Activated T-cell treated with anti-CD3 and anti-CD28 coated beads, Interleukin-2, amount 50 U/mL, for 4 hours (primary cell): Measurements from ENCODE around the gene ATP2B3. TPM values are rescaled to one million over a fixed set of nuclear protein-coding genes. Genes with fewer than 3 reads are reported as not detected.

ENCODE experiments used
- ATAC-seq, 2 donors: fragments of 200-7000 bp; cut with Tn5 transposase; one replicate each; pipeline ENCODE4 v1.10.0; 2021
- DNase-seq: peaks from one replicate; pipeline ENCODE4 v3.0.0-alpha.2; 2020
- H3K27me3 Mint-ChIP-seq: one replicate; pipeline ENCODE4 v1.8.0; 2021; ENCODE audit warnings: low read depth, mixed read lengths
- H3K36me3 Mint-ChIP-seq: one replicate; pipeline ENCODE4 v1.8.0; 2022; ENCODE audit warnings: mixed read lengths; ENCODE audit not compliant: insufficient read depth
- H3K4me1 Mint-ChIP-seq: one replicate; pipeline ENCODE4 v1.8.0; 2021; ENCODE audit warnings: low read depth, mixed read lengths
- H3K4me3 Mint-ChIP-seq: one replicate; pipeline ENCODE4 v1.8.0; 2021; ENCODE audit warnings: mild to moderate bottlenecking, moderate library complexity, mixed read lengths
- H3K9me3 Mint-ChIP-seq: one replicate; pipeline ENCODE4 v1.8.0; 2021; ENCODE audit warnings: mixed read lengths
- total RNA-seq, 3 donors: library from RNA; stranded (reverse); gene quantifications; one replicate each; pipeline ENCODE4 v1.2.1, GENCODE V29; 2021

The ATP2B3 gene
- total RNA-seq, 3 donors from 2014 or later = 0.05 TPM; not detected in 2

DNA sequence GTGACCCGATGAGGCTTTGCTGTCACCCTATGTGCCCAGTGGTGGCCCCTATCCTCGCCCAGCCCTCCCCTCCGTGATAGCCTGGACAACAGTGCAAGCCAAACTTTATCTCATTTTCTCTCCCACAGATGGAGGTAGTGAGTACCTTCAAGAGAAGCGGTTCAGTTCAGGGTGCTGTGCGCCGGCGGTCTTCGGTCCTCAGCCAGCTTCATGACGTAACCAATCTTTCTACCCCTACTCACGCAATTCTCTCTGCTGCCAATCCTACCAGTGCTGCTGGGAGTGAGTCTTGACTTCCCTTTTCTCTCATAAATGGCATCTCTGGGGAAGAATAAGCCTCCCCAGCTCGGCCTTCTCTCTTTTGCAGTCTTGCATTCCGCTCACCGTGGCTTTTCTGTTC, 52.0 kb downstream of the ATP2B3 start:
- Mint-ChIP-seq H3K4me1 (no peaks in the 10 kb centered on the region), H3K36me3 (no peaks in the 10 kb centered on the region), H3K27me3 (no peaks in the 10 kb centered on the region), H3K9me3 (no peaks in the 10 kb centered on the region), H3K4me3 (no peak overlapping the region)
- DNase-seq = no peak
- no peak for ATAC-seq

GRCh38 chrX:153571534-153571908, 54.1 kb downstream of the ATP2B3 start:
- H3K9me3 Mint-ChIP-seq = no peaks in the 10 kb centered on the region

DNA sequence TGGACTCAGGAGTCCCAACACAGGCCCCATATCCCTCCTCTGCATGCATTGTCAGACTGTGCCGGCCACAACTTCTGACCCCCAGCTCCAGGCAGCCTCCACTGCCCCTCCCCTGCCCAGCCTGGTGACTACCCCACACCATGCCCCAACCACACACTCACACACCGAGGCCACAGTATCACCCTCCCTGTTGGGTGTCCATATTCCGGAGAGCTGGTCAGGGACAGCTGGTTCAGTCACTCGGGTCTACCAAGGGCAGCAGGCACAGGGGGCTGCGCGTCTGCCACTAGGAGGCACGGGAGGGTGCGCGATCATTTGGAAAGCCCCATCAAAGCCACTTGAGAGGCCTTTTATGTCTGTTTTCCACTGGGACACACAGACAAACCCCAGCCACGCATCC, 55.2 kb downstream of the ATP2B3 start:
- ATAC-seq (no peak), DNase-seq (no peak)
- Mint-ChIP-seq H3K36me3 (no peaks in the 10 kb centered on the region), H3K27me3 (no peaks in the 10 kb centered on the region), H3K4me3 (no peak overlapping the region), H3K9me3 (no peaks in the 10 kb centered on the region), H3K4me1 (no peaks in the 10 kb centered on the region)

More at GRCh38 chrX:153571534-153571908, 54.1 kb downstream of the ATP2B3 start:
- Mint-ChIP-seq H3K36me3 (no peaks in the 10 kb centered on the region), H3K4me3 (no peak overlapping the region), H3K4me1 (no peaks in the 10 kb centered on the region), H3K27me3 (no peaks in the 10 kb centered on the region)
- DNase-seq (no peak), ATAC-seq (no peak)

DNA sequence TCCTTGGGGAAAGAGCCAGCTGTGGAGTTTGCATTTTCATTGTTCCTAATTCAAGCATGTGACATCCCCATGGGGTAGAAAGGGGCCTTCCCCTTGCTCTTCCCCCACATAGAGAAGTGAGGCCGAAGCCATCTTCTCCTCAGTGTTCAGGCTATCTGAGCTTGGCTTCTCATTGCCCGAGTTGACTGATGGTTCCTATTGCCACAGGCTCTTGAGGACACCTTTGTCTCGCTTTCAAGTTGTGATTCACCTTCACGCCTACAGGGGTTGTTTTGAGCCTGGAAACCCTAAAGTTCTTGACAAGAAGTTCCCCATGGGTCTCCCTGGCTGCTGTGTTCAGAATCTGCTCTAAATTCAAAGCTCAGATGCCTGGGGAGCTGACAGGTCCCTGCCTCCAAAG, 56.5 kb downstream of the ATP2B3 start:
- DNase-seq (no peak), ATAC-seq (no peak)
- no peaks in the 10 kb centered on the region for H3K9me3 Mint-ChIP-seq
- H3K27me3 Mint-ChIP-seq = no peaks in the 10 kb centered on the region
- no peaks in the 10 kb centered on the region for H3K36me3 Mint-ChIP-seq
- H3K4me3 Mint-ChIP-seq = no peak overlapping the region
- H3K4me1 Mint-ChIP-seq = no peaks in the 10 kb centered on the region

GRCh38 chrX:153576239-153576870, 58.9 kb downstream of the ATP2B3 start:
- no peak overlapping the region for H3K4me3 Mint-ChIP-seq
- DNase-seq (no peak), ATAC-seq (no peak)
- H3K9me3 Mint-ChIP-seq = no peaks in the 10 kb centered on the region
- H3K36me3 Mint-ChIP-seq = no peaks in the 10 kb centered on the region
- no peaks in the 10 kb centered on the region for H3K27me3 Mint-ChIP-seq
- H3K4me1 Mint-ChIP-seq = peaks cover 4% of the 10 kb centered on the region

- no peak overlapping the region for H3K4me3 Mint-ChIP-seq
- no peaks in the 10 kb centered on the region for H3K9me3 Mint-ChIP-seq
- no peaks in the 10 kb centered on the region for H3K36me3 Mint-ChIP-seq
- ATAC-seq = no peak
- peaks cover 4% of the 10 kb centered on the region for H3K4me1 Mint-ChIP-seq
- DNase-seq = no peak
- no peaks in the 10 kb centered on the region for H3K27me3 Mint-ChIP-seq
Measured at GRCh38 chrX:153576961-153577360, 59.5 kb downstream of the ATP2B3 start.

GRCh38 chrX:153578200-153578835, 60.9 kb downstream of the ATP2B3 start:
- ATAC-seq (no peak), DNase-seq (no peak)
- Mint-ChIP-seq H3K4me1 (peaks cover 14% of the 10 kb centered on the region), H3K36me3 (no peaks in the 10 kb centered on the region), H3K9me3 (no peaks in the 10 kb centered on the region), H3K4me3 (no peak overlapping the region), H3K27me3 (no peaks in the 10 kb centered on the region)

- peaks cover 20% of the 10 kb centered on the region for H3K4me1 Mint-ChIP-seq
- no peak overlapping the region for H3K4me3 Mint-ChIP-seq
- DNase-seq = no peak
- H3K9me3 Mint-ChIP-seq = no peaks in the 10 kb centered on the region
- ATAC-seq = no peak
- H3K27me3 Mint-ChIP-seq = no peaks in the 10 kb centered on the region
- H3K36me3 Mint-ChIP-seq = no peaks in the 10 kb centered on the region
Measured at GRCh38 chrX:153578889-153579288, 61.4 kb downstream of the ATP2B3 start.

GRCh38 chrX:153580700-153581386, 63.4 kb downstream of the ATP2B3 start:
- Mint-ChIP-seq H3K36me3 (no peaks in the 10 kb centered on the region), H3K4me1 (peaks cover 21% of the 10 kb centered on the region), H3K9me3 (no peaks in the 10 kb centered on the region), H3K4me3 (no peak overlapping the region), H3K27me3 (no peaks in the 10 kb centered on the region)
- ATAC-seq = no peak
- no peak for DNase-seq

- DNase-seq = peak; percentile 53
- no peaks in the 10 kb centered on the region for H3K9me3 Mint-ChIP-seq
- peaks cover 3% of the 10 kb centered on the region for H3K36me3 Mint-ChIP-seq
- ATAC-seq = peak; percentile 97 to 99
- H3K27me3 Mint-ChIP-seq = no peaks in the 10 kb centered on the region
- peaks cover 21% of the 10 kb centered on the region for H3K4me1 Mint-ChIP-seq
- H3K4me3 Mint-ChIP-seq = peak overlapping the region; percentile 46
Measured at GRCh38 chrX:153582896-153583295, 65.5 kb downstream of the ATP2B3 start.

- DNase-seq (no peak), ATAC-seq (no peak)
- no peaks in the 10 kb centered on the region for H3K9me3 Mint-ChIP-seq
- H3K27me3 Mint-ChIP-seq = no peaks in the 10 kb centered on the region
- H3K36me3 Mint-ChIP-seq = peaks cover 7% of the 10 kb centered on the region
- no peak overlapping the region for H3K4me3 Mint-ChIP-seq
- peaks cover 21% of the 10 kb centered on the region for H3K4me1 Mint-ChIP-seq
Measured at GRCh38 chrX:153583433-153583832, 66.0 kb downstream of the ATP2B3 start.

GRCh38 chrX:153585827-153586226, 68.4 kb downstream of the ATP2B3 start:
- Mint-ChIP-seq H3K9me3 (no peaks in the 10 kb centered on the region), H3K27me3 (no peaks in the 10 kb centered on the region), H3K36me3 (peaks cover 7% of the 10 kb centered on the region), H3K4me1 (peaks cover 17% of the 10 kb centered on the region), H3K4me3 (no peak overlapping the region)
- DNase-seq (no peak), ATAC-seq (no peak)

DNA sequence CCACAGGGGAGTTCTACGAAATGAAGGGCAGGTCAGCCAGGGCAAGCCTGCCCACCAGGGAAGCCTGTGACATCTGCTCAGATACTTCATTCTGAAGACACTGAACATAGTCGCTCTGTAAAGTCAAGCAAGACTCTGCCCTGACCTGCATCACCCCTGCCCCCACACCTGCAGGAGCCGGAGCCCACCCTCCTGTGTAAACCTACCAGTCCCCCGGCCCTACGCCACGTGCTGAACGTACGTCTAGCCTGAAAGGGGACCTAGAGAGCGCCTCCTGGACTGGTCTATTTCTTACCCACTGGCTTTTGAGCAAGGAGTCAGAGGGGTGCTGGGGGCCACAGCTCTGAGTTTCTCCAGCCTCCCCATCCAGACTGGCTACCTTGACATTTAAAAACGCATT, 69.9 kb downstream of the ATP2B3 start:
- Mint-ChIP-seq H3K9me3 (no peaks in the 10 kb centered on the region), H3K27me3 (no peaks in the 10 kb centered on the region)
- no peak for ATAC-seq

GRCh38 chrX:153588021-153588781, 70.8 kb downstream of the ATP2B3 start:
- Mint-ChIP-seq H3K4me3 (no peak overlapping the region), H3K4me1 (peaks cover 8% of the 10 kb centered on the region), H3K27me3 (no peaks in the 10 kb centered on the region), H3K36me3 (peaks cover 9% of the 10 kb centered on the region), H3K9me3 (no peaks in the 10 kb centered on the region)
- ATAC-seq (no peak), DNase-seq (no peak)

More for the DNA sequence above, 69.9 kb downstream of the ATP2B3 start:
- no peak for DNase-seq
- Mint-ChIP-seq H3K4me3 (no peak overlapping the region), H3K36me3 (peaks cover 9% of the 10 kb centered on the region), H3K4me1 (peaks cover 17% of the 10 kb centered on the region)
